WTC11 (cell line): ENCODE data around the gene FAAH2.

Experiments
- CBFB ChIP-seq: sonication (generic); formaldehyde crosslinking; IDR thresholded peaks from 2 replicates; pipeline ENCODE4 v1.8.1; 2022; ENCODE audit warnings: mild to moderate bottlenecking, low read depth, missing genetic modification reagents
- ZNF232 ChIP-seq: sonication (generic); formaldehyde crosslinking; IDR thresholded peaks from 2 replicates; pipeline ENCODE4 v1.8.0; 2022; ENCODE audit warnings: mild to moderate bottlenecking, missing genetic modification reagents
- TF ChIP-seq, protein P1 (sequence below): sonication (generic); formaldehyde crosslinking; conservative IDR thresholded peaks from 2 replicates; pipeline ENCODE4 v1.8.1; 2023; ENCODE audit warnings: mild to moderate bottlenecking, low read depth, missing genetic modification reagents, moderate library complexity
- TF ChIP-seq, protein P2 (sequence below): fragments of 200-600 bp; IDR thresholded peaks from 2 replicates; pipeline ENCODE4 v1.8.0; 2022; ENCODE audit warnings: antibody characterized with exemption
- TF ChIP-seq, protein P3 (sequence below): sonication (generic); formaldehyde crosslinking; IDR thresholded peaks from 2 replicates; pipeline ENCODE4 v1.8.1; 2023; ENCODE audit warnings: mild to moderate bottlenecking, moderate library complexity, missing genetic modification reagents

DNA sequence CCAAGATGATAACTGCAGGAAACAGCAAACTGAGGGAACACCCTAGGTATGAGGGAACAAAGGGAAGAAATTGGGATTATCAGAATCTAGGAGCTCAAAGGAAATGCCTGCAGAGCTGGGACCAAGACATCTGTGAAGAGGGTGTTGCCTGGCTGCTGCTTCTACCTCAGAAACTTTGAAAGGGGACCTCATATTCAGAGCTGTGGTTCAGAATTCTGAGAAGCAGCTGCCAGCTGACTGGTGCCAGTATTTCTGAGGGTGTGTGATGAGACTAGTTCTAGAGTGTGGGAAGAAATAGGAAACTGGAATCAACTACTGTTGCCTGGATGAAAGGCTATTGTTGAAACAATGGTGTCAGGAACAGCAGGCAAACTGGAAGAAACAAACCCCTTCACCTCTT, 8.5 kb downstream of the FAAH2 start:
- TF ChIP-seq ZNF232 (CRISPR knock-in tag) (no peak), CBFB (CRISPR knock-in tag) (no peak)
- TF ChIP-seq, protein P1, sequence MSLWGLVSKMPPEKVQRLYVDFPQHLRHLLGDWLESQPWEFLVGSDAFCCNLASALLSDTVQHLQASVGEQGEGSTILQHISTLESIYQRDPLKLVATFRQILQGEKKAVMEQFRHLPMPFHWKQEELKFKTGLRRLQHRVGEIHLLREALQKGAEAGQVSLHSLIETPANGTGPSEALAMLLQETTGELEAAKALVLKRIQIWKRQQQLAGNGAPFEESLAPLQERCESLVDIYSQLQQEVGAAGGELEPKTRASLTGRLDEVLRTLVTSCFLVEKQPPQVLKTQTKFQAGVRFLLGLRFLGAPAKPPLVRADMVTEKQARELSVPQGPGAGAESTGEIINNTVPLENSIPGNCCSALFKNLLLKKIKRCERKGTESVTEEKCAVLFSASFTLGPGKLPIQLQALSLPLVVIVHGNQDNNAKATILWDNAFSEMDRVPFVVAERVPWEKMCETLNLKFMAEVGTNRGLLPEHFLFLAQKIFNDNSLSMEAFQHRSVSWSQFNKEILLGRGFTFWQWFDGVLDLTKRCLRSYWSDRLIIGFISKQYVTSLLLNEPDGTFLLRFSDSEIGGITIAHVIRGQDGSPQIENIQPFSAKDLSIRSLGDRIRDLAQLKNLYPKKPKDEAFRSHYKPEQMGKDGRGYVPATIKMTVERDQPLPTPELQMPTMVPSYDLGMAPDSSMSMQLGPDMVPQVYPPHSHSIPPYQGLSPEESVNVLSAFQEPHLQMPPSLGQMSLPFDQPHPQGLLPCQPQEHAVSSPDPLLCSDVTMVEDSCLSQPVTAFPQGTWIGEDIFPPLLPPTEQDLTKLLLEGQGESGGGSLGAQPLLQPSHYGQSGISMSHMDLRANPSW (CRISPR knock-in tag), result no peak
- TF ChIP-seq, protein P2, sequence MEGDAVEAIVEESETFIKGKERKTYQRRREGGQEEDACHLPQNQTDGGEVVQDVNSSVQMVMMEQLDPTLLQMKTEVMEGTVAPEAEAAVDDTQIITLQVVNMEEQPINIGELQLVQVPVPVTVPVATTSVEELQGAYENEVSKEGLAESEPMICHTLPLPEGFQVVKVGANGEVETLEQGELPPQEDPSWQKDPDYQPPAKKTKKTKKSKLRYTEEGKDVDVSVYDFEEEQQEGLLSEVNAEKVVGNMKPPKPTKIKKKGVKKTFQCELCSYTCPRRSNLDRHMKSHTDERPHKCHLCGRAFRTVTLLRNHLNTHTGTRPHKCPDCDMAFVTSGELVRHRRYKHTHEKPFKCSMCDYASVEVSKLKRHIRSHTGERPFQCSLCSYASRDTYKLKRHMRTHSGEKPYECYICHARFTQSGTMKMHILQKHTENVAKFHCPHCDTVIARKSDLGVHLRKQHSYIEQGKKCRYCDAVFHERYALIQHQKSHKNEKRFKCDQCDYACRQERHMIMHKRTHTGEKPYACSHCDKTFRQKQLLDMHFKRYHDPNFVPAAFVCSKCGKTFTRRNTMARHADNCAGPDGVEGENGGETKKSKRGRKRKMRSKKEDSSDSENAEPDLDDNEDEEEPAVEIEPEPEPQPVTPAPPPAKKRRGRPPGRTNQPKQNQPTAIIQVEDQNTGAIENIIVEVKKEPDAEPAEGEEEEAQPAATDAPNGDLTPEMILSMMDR, result no peak
- TF ChIP-seq, protein P3, sequence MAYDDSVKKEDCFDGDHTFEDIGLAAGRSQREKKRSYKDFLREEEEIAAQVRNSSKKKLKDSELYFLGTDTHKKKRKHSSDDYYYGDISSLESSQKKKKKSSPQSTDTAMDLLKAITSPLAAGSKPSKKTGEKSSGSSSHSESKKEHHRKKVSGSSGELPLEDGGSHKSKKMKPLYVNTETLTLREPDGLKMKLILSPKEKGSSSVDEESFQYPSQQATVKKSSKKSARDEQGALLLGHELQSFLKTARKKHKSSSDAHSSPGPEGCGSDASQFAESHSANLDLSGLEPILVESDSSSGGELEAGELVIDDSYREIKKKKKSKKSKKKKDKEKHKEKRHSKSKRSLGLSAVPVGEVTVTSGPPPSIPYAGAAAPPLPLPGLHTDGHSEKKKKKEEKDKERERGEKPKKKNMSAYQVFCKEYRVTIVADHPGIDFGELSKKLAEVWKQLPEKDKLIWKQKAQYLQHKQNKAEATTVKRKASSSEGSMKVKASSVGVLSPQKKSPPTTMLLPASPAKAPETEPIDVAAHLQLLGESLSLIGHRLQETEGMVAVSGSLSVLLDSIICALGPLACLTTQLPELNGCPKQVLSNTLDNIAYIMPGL (CRISPR knock-in tag), result no peak
